D721Med (cell line): Measurements from ENCODE around the gene SLC39A2.
"Not testable (repeated sequence)": the region's sequence is repeated elsewhere in the genome, so short reads cannot be mapped to it uniquely, and the experiment has no call there.

ENCODE experiments used
- DNase-seq: peaks from one replicate; pipeline ENCODE4 v3.0.0; 2011; ENCODE audit warnings: low spot score; ENCODE audit not compliant: insufficient read length
- FAIRE-seq: peaks from 2 replicates; lab custom pipeline; 2011; peaks lifted over from hg19 to GRCh38; lab: Jason Lieb, UNC
- CTCF ChIP-seq: IDR thresholded peaks from 2 replicates; pipeline ENCODE4 v1.5.1; 2012; ENCODE audit warnings: mild to moderate bottlenecking, control low read depth; ENCODE audit not compliant: insufficient read depth; ENCODE audit errors: missing control alignments

The SLC39A2 gene

DNA sequence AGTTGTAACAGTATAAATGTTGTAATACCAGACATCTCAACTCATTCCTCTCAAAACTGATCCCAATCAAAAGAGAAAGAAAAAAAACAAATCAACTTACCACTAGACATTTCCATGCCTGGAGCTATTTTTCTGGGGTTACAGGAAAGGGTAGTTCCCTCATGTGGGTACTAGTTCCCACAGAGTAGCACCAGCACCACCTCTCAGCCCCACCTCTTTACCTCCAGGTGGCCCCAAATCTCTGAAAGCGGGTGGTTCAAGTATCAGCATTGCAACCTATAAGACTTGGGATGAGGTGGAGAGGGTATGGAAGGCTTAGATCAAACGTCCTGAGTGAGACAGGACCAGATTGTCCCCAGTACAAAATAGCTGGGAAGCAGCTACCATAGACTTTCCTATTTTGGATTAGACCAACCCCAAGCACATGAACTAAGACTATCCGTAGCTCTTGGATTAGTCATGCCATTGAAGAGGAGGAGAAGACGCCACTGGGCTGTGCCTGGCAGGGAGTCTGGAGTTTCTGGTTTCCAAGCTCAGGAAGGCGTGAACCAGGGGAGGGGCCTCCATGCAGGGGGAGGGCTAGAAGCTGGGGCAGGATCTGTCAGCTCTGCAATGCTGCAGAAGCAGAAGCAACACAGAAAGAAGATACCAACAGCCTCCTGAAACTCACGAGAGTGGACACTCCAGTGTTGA, at the start of gene SLC39A2:
TSS of gene SLC39A2 (plus strand) at position 620 of the 693 bp plus-strand sequence. CDS start 154 bp downstream, outside the sequence.
- FAIRE-seq, result no peak
- TF ChIP-seq CTCF, result no peak

GRCh38 chr14:20954736-20955537, 44.2 kb upstream of the SLC39A2 start, which contains the start of gene RNASE2:
Gene RNASE2, plus strand, starts transcription at chr14:20955487. Its CDS starts 285 bp downstream, at chr14:20955772.
- not testable (repeated sequence) for DNase-seq, FAIRE-seq

More for the DNA sequence above, at the start of gene SLC39A2:
- DNase-seq, result no peak

GRCh38 chr14:20955538-20955873, 43.6 kb upstream of the SLC39A2 start:
- DNase-seq, result not testable (repeated sequence)

DNA sequence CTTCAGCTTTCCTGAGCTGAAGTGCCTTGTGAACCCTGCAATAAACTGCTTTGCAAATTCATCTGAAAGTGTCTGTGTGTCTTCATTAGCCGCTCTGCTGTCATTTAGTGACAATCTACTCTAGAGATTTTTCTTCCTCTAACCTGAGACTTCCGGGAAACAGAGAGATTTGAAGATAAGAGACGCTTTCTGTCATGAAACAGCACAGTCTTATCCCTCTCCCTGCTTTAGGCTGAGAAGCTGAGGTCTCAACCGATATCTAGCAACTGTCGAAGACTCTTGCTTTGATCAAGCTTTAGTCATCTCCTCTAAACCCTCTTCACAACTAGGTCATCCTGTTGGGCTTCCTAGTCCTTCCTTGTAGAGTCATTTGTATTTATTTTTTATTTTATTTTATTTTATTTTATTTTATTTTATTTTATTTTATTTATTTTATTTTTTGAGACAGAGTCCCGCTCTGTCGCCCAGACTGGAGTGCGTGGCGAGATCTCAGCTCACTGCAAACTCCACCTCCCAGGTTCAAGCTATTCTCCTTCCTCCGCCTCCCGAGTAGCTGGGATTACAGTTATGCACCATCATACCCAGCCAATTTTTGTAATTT, 42.6 kb upstream of the SLC39A2 start:
- TF ChIP-seq CTCF, result no peak
- DNase-seq, result no peak
- no peak for FAIRE-seq

More at GRCh38 chr14:20955538-20955873, 43.6 kb upstream of the SLC39A2 start:
- not testable (repeated sequence) for FAIRE-seq

GRCh38 chr14:20958946-20959345, 40.1 kb upstream of the SLC39A2 start:
- not testable (repeated sequence) for FAIRE-seq, DNase-seq

DNA sequence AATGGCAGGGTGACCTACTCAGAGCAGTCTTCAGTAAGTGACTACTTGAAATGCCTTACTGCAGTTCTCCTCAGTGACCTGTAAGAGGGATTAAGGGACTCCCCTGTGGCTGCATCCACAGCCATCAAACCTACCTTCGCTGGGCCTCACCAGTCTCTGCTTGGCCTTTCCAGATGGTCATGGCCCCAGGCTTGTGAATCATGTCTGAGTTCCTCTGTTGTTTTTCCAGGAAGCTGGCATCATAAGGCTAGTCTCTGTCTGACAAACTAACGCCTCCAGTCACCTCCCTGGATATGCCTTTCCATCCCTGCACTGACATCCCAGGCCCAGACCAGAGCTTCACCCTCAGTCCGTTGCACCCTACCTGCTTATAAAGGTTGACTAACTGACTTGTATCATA, 29.8 kb upstream of the SLC39A2 start:
- FAIRE-seq (no peak), DNase-seq (no peak)
- no peak for TF ChIP-seq CTCF

- DNase-seq (no peak), FAIRE-seq (no peak)
- no peak for TF ChIP-seq CTCF
Observed at GRCh38 chr14:20970647-20970982, 28.5 kb upstream of the SLC39A2 start.

DNA sequence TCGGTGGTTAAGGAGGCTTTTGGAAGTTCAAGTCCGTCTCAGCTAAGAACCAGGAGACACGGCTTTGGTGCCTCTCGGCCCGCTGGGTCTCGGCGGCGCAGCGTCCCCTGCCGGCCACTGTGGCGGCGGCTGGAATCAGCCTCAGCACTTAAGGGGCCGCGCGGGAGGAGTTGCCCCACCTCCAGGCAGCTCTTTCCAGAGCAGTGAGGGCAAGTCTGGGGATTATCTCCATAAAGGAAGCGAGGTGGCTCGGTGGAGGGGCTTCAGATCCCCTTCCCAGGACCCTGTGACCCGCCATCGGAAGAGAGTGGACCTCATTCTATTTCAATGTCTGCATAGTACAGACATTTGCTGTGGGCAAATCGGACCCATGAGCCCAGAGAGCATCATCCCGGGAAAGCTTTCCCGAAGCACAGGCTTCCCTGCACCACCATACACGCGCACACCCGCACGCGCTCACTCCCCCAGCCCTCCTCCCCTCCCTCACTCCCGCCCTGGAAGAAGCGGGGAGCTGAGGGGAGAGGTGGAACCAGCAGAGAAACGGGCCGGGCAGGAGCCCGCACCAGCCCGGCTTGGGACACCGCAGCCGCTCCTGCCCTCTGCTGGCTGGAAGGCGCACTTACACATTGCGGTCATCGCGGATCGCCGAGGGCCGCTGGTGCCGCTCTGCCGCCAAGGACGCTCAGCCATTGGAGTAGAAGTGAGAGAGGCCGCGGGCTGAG, 27.9 kb upstream of the SLC39A2 start:
- no peak for FAIRE-seq
- peak; percentile 61 for DNase-seq
- peak; percentile 84 for TF ChIP-seq CTCF
